ENCODE measurements around the gene CAP1. TPM values are rescaled to one million over a fixed set of nuclear protein-coding genes. Genes with fewer than 3 reads are reported as not detected.

Gene CAP1
- total and polyA plus RNA-seq, 2 of the 13 experiments (the other 11 are each of a cell fraction or from before 2014, with no cell fraction given), result 174 to 195 TPM

DNA sequence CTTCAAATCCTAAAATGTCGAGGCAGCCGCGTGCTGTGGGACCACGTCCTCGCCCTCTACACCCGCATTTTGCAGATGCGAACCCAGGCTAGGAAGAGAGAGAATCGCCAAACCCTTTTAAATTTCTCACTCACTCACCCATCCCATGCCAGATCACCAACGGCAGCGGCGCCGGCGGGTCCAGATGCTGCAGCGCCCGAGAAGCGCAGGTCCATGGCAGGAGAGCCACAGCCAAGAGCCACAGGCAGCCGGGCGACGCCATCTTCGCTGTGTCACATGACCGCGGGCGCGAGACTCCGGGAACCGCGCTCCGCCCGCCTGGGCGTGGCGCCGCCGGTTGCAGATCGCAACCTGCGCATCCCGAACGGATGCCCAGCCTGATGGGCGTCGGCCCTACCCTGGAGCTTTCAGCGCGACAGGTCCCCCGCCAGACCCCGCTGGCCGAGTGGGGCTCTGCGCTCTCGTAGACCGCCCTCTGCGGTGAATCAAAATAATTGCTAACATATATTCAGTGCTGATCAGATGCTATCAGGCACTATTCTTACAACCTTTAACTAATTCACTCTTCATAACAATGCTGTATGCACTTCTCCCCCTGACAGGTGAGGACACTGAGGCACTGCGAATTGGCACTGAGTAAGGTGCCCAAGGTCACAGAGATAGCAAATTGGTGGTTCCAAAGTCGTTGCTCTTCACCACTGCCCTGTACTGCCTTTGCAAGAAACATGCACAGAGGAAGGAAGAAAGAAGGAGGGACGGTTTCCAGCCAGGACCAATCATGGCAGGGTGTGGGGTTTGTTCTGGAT, 56.7 kb downstream of the CAP1 start, which contains the start of gene PPT1 (continued):
- TF ChIP-seq RELA (CRISPR knock-in tag; IDR thresholded peaks at IDR 0.05) (no peak; the same call in 1 of the 2 replicates), FLYWCH1 (CRISPR knock-in tag; IDR thresholded peaks at IDR 0.05) (no peak), MATR3 (CRISPR knock-in tag; IDR thresholded peaks at IDR 0.05) (no peak), ZNF20 (CRISPR knock-in tag; IDR thresholded peaks at IDR 0.05) (no peak), SIN3B (IDR thresholded peaks at IDR 0.05; ENCODE audit: low read length) (peak; percentile 81), RBM39 (IDR thresholded peaks at IDR 0.05; ENCODE audit: low read depth, low read length, poor library complexity, severe bottlenecking) (peak; percentile 72), RFXANK (CRISPR knock-in tag; IDR thresholded peaks at IDR 0.05) (no peak), HOXD1 (CRISPR knock-in tag; IDR thresholded peaks at IDR 0.05) (no peak), TMF1 (CRISPR knock-in tag; IDR thresholded peaks at IDR 0.05; ENCODE audit: low read depth) (no peak), ZNF12 (CRISPR knock-in tag; IDR thresholded peaks at IDR 0.05) (peak; percentile 70; the same call in 1 of the 2 replicates), ARNT (IDR thresholded peaks at IDR 0.05) (no peak), SOX13 (IDR thresholded peaks at IDR 0.05) (no peak), SOX13 (CRISPR knock-in tag; conservative IDR thresholded peaks at IDR 0.05 in 1 of 2, IDR thresholded peaks at IDR 0.05 in 1 of 2) (peak in 1 of 2 experiments; percentile 44; a peak in 1 of 4 replicates), ZNF790 (CRISPR knock-in tag; IDR thresholded peaks at IDR 0.05; ENCODE audit: borderline replicate concordance) (no peak), KDM5B (CRISPR knock-in tag; IDR thresholded peaks at IDR 0.05; ENCODE audit: borderline replicate concordance) (peak; percentile 90; the same call in 1 of the 2 replicates), U2AF2 (IDR thresholded peaks at IDR 0.05; ENCODE audit: low read depth, low read length) (no peak), NRL (CRISPR knock-in tag; IDR thresholded peaks at IDR 0.05; ENCODE audit: borderline replicate concordance) (peak; percentile 83; the same call in 1 of the 2 replicates), ZZZ3 (CRISPR knock-in tag; IDR thresholded peaks at IDR 0.05; ENCODE audit: borderline replicate concordance) (0 out of 2 replicates have a peak, but pooled peaks have one; percentile 54), AHR (CRISPR knock-in tag; IDR thresholded peaks at IDR 0.05) (peak; percentile 95; the same call in 1 of the 2 replicates), POLR2A (IDR thresholded peaks at IDR 0.05; ENCODE audit: insufficient read depth in 1 of 2, low read depth in 2 of 2, low read length in 2 of 2) (peak; percentile 77 to 90), ZNF256 (CRISPR knock-in tag; conservative IDR thresholded peaks at IDR 0.05) (peak; percentile 76; the same call in 1 of the 2 replicates), ZMYM2 (CRISPR knock-in tag; IDR thresholded peaks at IDR 0.05) (no peak)
- TF ChIP-seq, protein P1, sequence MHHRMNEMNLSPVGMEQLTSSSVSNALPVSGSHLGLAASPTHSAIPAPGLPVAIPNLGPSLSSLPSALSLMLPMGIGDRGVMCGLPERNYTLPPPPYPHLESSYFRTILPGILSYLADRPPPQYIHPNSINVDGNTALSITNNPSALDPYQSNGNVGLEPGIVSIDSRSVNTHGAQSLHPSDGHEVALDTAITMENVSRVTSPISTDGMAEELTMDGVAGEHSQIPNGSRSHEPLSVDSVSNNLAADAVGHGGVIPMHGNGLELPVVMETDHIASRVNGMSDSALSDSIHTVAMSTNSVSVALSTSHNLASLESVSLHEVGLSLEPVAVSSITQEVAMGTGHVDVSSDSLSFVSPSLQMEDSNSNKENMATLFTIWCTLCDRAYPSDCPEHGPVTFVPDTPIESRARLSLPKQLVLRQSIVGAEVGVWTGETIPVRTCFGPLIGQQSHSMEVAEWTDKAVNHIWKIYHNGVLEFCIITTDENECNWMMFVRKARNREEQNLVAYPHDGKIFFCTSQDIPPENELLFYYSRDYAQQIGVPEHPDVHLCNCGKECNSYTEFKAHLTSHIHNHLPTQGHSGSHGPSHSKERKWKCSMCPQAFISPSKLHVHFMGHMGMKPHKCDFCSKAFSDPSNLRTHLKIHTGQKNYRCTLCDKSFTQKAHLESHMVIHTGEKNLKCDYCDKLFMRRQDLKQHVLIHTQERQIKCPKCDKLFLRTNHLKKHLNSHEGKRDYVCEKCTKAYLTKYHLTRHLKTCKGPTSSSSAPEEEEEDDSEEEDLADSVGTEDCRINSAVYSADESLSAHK (CRISPR knock-in tag; IDR thresholded peaks at IDR 0.05; ENCODE audit: borderline replicate concordance), result no peak
- TF ChIP-seq, protein P2, sequence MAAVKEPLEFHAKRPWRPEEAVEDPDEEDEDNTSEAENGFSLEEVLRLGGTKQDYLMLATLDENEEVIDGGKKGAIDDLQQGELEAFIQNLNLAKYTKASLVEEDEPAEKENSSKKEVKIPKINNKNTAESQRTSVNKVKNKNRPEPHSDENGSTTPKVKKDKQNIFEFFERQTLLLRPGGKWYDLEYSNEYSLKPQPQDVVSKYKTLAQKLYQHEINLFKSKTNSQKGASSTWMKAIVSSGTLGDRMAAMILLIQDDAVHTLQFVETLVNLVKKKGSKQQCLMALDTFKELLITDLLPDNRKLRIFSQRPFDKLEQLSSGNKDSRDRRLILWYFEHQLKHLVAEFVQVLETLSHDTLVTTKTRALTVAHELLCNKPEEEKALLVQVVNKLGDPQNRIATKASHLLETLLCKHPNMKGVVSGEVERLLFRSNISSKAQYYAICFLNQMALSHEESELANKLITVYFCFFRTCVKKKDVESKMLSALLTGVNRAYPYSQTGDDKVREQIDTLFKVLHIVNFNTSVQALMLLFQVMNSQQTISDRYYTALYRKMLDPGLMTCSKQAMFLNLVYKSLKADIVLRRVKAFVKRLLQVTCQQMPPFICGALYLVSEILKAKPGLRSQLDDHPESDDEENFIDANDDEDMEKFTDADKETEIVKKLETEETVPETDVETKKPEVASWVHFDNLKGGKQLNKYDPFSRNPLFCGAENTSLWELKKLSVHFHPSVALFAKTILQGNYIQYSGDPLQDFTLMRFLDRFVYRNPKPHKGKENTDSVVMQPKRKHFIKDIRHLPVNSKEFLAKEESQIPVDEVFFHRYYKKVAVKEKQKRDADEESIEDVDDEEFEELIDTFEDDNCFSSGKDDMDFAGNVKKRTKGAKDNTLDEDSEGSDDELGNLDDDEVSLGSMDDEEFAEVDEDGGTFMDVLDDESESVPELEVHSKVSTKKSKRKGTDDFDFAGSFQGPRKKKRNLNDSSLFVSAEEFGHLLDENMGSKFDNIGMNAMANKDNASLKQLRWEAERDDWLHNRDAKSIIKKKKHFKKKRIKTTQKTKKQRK (IDR thresholded peaks at IDR 0.05; ENCODE audit: low read length), result no peak
- TF ChIP-seq, protein P3, sequence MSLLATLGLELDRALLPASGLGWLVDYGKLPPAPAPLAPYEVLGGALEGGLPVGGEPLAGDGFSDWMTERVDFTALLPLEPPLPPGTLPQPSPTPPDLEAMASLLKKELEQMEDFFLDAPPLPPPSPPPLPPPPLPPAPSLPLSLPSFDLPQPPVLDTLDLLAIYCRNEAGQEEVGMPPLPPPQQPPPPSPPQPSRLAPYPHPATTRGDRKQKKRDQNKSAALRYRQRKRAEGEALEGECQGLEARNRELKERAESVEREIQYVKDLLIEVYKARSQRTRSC (CRISPR knock-in tag; IDR thresholded peaks at IDR 0.05; ENCODE audit: low read depth), result no peak
